OCI-LY3 (cell line): ENCODE data around the gene LYPD5.

Experiments used
- CTCF ChIP-seq: fragments of 200-600, 300-600 bp; sonication (generic); IDR thresholded peaks from 2 replicates; pipeline ENCODE4 v1.5.1; 2014; ENCODE audit warnings: antibody characterized with exemption, low read length, low read depth
- EZH2phosphoT487 ChIP-seq: fragments of 200-600 bp; shearing (Covaris generic); IDR thresholded peaks from 2 replicates; pipeline ENCODE4 v1.6.1; 2018; ENCODE audit warnings: antibody characterized with exemption, mixed run types, low read depth

- no peak for TF ChIP-seq CTCF
- no peak for TF ChIP-seq EZH2phosphoT487
Measured at GRCh38 chr19:43806848-43807247, 4.6 kb upstream of the LYPD5 start.
